Stimulated activated memory B cell treated with anti-CD40 and anti-IgM and Interleukin-4, amounts not matched to agents 10 μg/mL and 1 μg/mL and 100 μg/mL, for 72 hours (primary cell): ENCODE results near the gene SOX6.

Experiments
- ATAC-seq: fragments of 150-1000 bp; cut with Tn5 transposase; 2 replicates; pipeline ENCODE4 v1.10.0; 2021
- H3K27ac Mint-ChIP-seq: one replicate; pipeline ENCODE4 v1.8.0; 2022; ENCODE audit warnings: mild to moderate bottlenecking, mixed read lengths
- H3K27me3 Mint-ChIP-seq: one replicate; pipeline ENCODE4 v1.8.0; 2022; ENCODE audit warnings: mixed read lengths
- H3K36me3 Mint-ChIP-seq: one replicate; pipeline ENCODE4 v1.8.0; 2022; ENCODE audit warnings: mixed read lengths
- H3K4me1 Mint-ChIP-seq: one replicate; pipeline ENCODE4 v1.8.0; 2022; ENCODE audit warnings: mixed read lengths
- H3K4me3 Mint-ChIP-seq: one replicate; pipeline ENCODE4 v1.8.0; 2022; ENCODE audit warnings: mild to moderate bottlenecking, moderate library complexity, mixed read lengths
- H3K9me3 Mint-ChIP-seq: one replicate; pipeline ENCODE4 v1.8.0; 2022; ENCODE audit warnings: mixed read lengths

Gene SOX6

DNA sequence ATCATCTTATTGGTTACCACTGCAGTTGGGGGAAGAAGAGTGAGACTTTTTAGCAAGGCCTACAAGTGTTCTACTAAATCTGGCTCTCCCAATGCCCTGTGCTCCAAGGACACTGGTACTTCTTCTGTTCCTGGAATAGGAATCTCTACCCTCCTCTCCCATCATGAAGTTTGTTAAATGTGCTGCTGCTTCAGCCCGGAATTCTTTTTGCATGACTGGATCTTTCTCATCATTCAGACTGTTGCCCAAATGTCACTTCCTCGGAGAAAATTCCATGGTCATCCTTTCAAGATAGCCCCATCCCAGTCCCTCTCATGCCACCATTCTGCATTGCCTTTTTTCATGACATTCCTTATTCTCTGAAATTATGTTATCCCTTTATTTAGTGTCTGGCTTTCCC lies 400.8 kb downstream of the SOX6 start:
- H3K36me3 Mint-ChIP-seq = no peaks in the 10 kb centered on the region
- H3K27ac Mint-ChIP-seq = no peak overlapping the region
- H3K4me3 Mint-ChIP-seq = no peak overlapping the region
- ATAC-seq = no peak
- H3K27me3 Mint-ChIP-seq = no peaks in the 10 kb centered on the region
- peaks cover 3% of the 10 kb centered on the region for H3K9me3 Mint-ChIP-seq
- H3K4me1 Mint-ChIP-seq = no peaks in the 10 kb centered on the region

- Mint-ChIP-seq H3K9me3 (peaks cover 18% of the 10 kb centered on the region), H3K4me1 (no peaks in the 10 kb centered on the region), H3K27me3 (no peaks in the 10 kb centered on the region), H3K27ac (no peak overlapping the region), H3K4me3 (no peak overlapping the region), H3K36me3 (no peaks in the 10 kb centered on the region)
- no peak for ATAC-seq
Measured at GRCh38 chr11:15947681-15948648, 408.4 kb downstream of the SOX6 start.

DNA sequence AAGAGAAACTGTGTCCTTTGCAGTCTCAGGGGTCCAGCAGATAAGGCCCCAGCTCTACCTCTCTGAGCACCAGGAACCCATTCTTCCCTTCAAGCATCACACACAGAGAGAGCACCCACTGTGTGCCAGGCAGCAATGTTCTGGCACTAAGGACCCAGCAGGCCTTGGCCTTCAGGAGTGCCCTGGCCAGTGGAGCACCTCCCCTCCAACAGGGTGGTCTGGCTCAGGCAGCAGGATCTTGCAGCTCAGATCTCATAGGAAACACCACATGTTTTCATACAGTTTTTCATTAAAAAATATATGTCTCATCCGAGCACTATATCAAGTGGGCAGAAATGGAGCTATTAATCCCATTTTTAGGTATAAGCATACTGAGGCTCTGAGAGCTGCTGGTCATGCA lies 410.6 kb downstream of the SOX6 start:
- no peak for ATAC-seq
- H3K27me3 Mint-ChIP-seq = no peaks in the 10 kb centered on the region
- H3K27ac Mint-ChIP-seq = no peak overlapping the region
- no peaks in the 10 kb centered on the region for H3K4me1 Mint-ChIP-seq
- H3K36me3 Mint-ChIP-seq = no peaks in the 10 kb centered on the region
- H3K4me3 Mint-ChIP-seq = no peak overlapping the region
- peaks cover 18% of the 10 kb centered on the region for H3K9me3 Mint-ChIP-seq

GRCh38 chr11:15944460-15944859 lies 411.9 kb downstream of the SOX6 start:
- no peak overlapping the region for H3K27ac Mint-ChIP-seq

DNA sequence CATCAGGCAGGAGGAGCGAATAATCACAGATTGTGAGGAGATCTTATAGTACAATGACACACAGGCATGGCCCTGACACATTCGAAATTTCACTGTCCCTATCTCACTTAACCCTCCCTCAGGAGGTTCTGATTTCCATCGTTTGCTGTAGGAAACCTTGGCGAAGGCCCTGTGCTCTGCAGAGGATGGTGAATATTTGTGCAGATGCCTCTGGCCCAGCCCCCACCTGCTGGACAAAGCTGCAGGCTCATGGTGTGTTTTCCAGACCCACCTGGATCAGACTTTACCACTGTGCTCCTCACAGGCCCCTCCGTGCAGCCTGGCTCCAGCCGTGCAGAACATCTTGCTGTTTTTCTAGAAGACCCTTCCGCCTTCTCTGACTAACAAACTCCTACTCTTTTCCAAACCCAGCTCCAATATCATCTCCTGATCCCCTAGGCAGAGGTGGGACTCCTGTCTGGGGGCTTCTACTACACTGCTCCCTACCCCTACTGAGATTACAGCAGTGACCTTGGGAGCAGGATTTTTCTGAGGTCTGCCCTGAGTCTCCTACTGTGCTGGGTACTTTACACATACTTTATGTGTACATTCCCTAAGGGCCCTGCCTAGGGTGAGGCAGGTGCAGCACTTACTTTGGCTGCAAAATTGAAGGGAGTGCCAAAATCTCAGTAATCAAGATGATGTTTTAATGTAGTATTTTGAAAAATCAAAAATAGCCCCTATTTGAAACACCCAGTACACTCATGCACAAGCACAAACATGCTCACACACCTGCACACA lies 412.7 kb downstream of the SOX6 start:
- Mint-ChIP-seq H3K36me3 (no peaks in the 10 kb centered on the region), H3K4me1 (no peaks in the 10 kb centered on the region), H3K4me3 (no peak overlapping the region), H3K27me3 (no peaks in the 10 kb centered on the region), H3K27ac (no peak overlapping the region), H3K9me3 (peaks cover 18% of the 10 kb centered on the region)
- no peak for ATAC-seq

More at GRCh38 chr11:15944460-15944859, 411.9 kb downstream of the SOX6 start:
- no peak for ATAC-seq
- no peaks in the 10 kb centered on the region for H3K36me3 Mint-ChIP-seq
- H3K4me3 Mint-ChIP-seq = no peak overlapping the region
- H3K9me3 Mint-ChIP-seq = peaks cover 18% of the 10 kb centered on the region
- H3K27me3 Mint-ChIP-seq = no peaks in the 10 kb centered on the region
- no peaks in the 10 kb centered on the region for H3K4me1 Mint-ChIP-seq

DNA sequence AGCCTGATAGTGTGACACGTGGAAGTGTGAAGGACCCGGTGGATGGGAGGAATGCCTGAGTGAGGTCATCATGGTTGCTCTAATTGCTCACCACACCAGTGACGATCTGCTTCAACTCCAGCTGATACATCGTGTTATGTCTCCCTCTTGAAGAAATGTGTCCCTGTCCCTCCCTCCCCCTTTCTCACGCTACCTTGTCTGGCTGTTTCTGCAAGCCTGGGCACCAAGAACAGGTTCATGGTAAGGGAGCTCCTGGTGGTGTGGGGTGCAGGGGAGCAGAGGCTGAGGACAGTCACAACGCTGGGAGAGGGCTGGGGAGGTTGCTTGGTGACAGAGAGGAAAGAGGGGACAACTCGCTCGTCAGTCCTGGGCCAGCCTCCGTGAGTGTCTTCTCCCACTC lies 413.4 kb downstream of the SOX6 start:
- no peak overlapping the region for H3K27ac Mint-ChIP-seq
- H3K36me3 Mint-ChIP-seq = no peaks in the 10 kb centered on the region
- peaks cover 13% of the 10 kb centered on the region for H3K9me3 Mint-ChIP-seq
- H3K27me3 Mint-ChIP-seq = no peaks in the 10 kb centered on the region
- ATAC-seq = no peak
- H3K4me3 Mint-ChIP-seq = no peak overlapping the region
- no peaks in the 10 kb centered on the region for H3K4me1 Mint-ChIP-seq

- H3K4me1 Mint-ChIP-seq = no peaks in the 10 kb centered on the region
- no peak overlapping the region for H3K27ac Mint-ChIP-seq
- H3K27me3 Mint-ChIP-seq = no peaks in the 10 kb centered on the region
- H3K4me3 Mint-ChIP-seq = no peak overlapping the region
- no peaks in the 10 kb centered on the region for H3K36me3 Mint-ChIP-seq
- peaks cover 7% of the 10 kb centered on the region for H3K9me3 Mint-ChIP-seq
- no peak for ATAC-seq
Measured at GRCh38 chr11:15942126-15942525, 414.2 kb downstream of the SOX6 start.

DNA sequence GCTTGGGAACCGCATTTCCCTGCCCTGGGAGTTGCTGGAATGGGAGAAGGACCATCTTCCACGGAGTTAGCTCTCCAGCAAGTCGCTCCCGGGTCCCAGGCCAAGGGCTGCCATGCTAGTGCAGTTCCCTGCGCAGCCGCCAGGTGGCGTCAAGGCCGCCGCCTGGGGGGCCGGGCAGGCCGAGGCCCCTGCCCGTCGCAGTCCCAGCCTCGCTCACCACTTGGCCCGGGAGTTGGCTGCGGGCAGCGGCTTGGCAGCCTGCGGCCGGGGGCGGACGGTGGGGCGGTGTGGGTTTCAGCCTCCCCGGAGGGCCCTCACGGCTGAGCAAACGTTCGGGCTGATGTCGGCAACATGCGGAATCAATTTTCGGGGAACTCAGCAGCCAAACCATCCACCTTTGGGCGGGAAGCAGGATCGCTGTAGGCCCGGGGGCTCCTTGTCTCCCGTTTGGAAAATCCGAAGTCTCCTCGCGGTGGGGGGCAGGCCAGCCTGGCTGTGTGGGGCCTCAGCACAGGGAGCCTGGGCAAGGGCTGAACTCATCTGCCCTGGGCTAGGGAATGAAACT lies 415.1 kb downstream of the SOX6 start:
- H3K4me3 Mint-ChIP-seq = no peak overlapping the region
- H3K36me3 Mint-ChIP-seq = no peaks in the 10 kb centered on the region

GRCh38 chr11:15940462-15941205 lies 415.7 kb downstream of the SOX6 start:
- peaks cover 4% of the 10 kb centered on the region for H3K9me3 Mint-ChIP-seq
- no peak overlapping the region for H3K4me3 Mint-ChIP-seq
- no peaks in the 10 kb centered on the region for H3K27me3 Mint-ChIP-seq
- ATAC-seq = no peak
- H3K4me1 Mint-ChIP-seq = no peaks in the 10 kb centered on the region
- no peaks in the 10 kb centered on the region for H3K36me3 Mint-ChIP-seq
- no peak overlapping the region for H3K27ac Mint-ChIP-seq

More for the DNA sequence above, 415.1 kb downstream of the SOX6 start:
- no peak for ATAC-seq
- Mint-ChIP-seq H3K27me3 (no peaks in the 10 kb centered on the region), H3K27ac (no peak overlapping the region), H3K9me3 (peaks cover 4% of the 10 kb centered on the region), H3K4me1 (no peaks in the 10 kb centered on the region)

GRCh38 chr11:15938983-15939382 lies 417.4 kb downstream of the SOX6 start:
- Mint-ChIP-seq H3K9me3 (no peaks in the 10 kb centered on the region), H3K27ac (no peak overlapping the region), H3K4me3 (no peak overlapping the region), H3K27me3 (no peaks in the 10 kb centered on the region), H3K36me3 (no peaks in the 10 kb centered on the region), H3K4me1 (no peaks in the 10 kb centered on the region)
- ATAC-seq = no peak

- Mint-ChIP-seq H3K4me3 (no peak overlapping the region), H3K4me1 (no peaks in the 10 kb centered on the region), H3K36me3 (no peaks in the 10 kb centered on the region), H3K27me3 (no peaks in the 10 kb centered on the region), H3K27ac (no peak overlapping the region), H3K9me3 (no peaks in the 10 kb centered on the region)
- ATAC-seq = no peak
Measured at GRCh38 chr11:15938121-15938611, 418.2 kb downstream of the SOX6 start.

GRCh38 chr11:15937601-15938120 lies 418.7 kb downstream of the SOX6 start:
- no peaks in the 10 kb centered on the region for H3K36me3 Mint-ChIP-seq
- no peak overlapping the region for H3K4me3 Mint-ChIP-seq
- ATAC-seq = no peak
- H3K27ac Mint-ChIP-seq = no peak overlapping the region
- no peaks in the 10 kb centered on the region for H3K27me3 Mint-ChIP-seq
- H3K9me3 Mint-ChIP-seq = no peaks in the 10 kb centered on the region
- H3K4me1 Mint-ChIP-seq = no peaks in the 10 kb centered on the region

GRCh38 chr11:15936011-15936410 lies 420.3 kb downstream of the SOX6 start:
- H3K27me3 Mint-ChIP-seq = no peaks in the 10 kb centered on the region
- peak; percentile 24 for ATAC-seq
- H3K9me3 Mint-ChIP-seq = peaks cover 4% of the 10 kb centered on the region
- no peaks in the 10 kb centered on the region for H3K36me3 Mint-ChIP-seq
- no peak overlapping the region for H3K27ac Mint-ChIP-seq
- no peak overlapping the region for H3K4me3 Mint-ChIP-seq
- no peaks in the 10 kb centered on the region for H3K4me1 Mint-ChIP-seq

GRCh38 chr11:15935373-15935772 lies 421.0 kb downstream of the SOX6 start:
- Mint-ChIP-seq H3K27me3 (no peaks in the 10 kb centered on the region), H3K9me3 (peaks cover 7% of the 10 kb centered on the region), H3K36me3 (no peaks in the 10 kb centered on the region), H3K4me1 (no peaks in the 10 kb centered on the region), H3K4me3 (no peak overlapping the region), H3K27ac (no peak overlapping the region)
- ATAC-seq = no peak
